Transverse colon (tissue), 4 donors: Measurements from ENCODE around the gene PTPRG. TPM values are rescaled to one million over a fixed set of nuclear protein-coding genes. Genes with fewer than 3 reads are reported as not detected.

Experiments used
- DNase-seq: peaks from one replicate; pipeline ENCODE4 v3.0.0-alpha.2; 2019
- H3K27ac ChIP-seq, 4 donors: fragments of 200-600 bp; sonication (generic); 2 replicates each; pipeline ENCODE4 v1.5.1; 2016 to 2018; ENCODE audit warnings: inconsistent platforms in 4 of 4
- H3K27me3 ChIP-seq: fragments of 200-600 bp; sonication (generic); 2 replicates; pipeline ENCODE4 v1.5.1; 2017; ENCODE audit warnings: inconsistent platforms
- H3K36me3 ChIP-seq, 4 donors: fragments of 200-600 bp; sonication (generic); 2 replicates each; pipeline ENCODE4 v1.5.1; 2017 to 2019; ENCODE audit warnings: inconsistent platforms in 4 of 4
- H3K4me1 ChIP-seq, 4 donors: fragments of 200-600 bp; sonication (generic); 2 replicates each; pipeline ENCODE4 v1.5.1; 2017 to 2020; ENCODE audit warnings: inconsistent platforms in 4 of 4
- H3K4me3 ChIP-seq, 4 donors: fragments of 200-600 bp; sonication (generic); 1 replicate in 1 of 4; 2 replicates in 3 of 4; pipeline versions ENCODE4 v1.5.1 to v1.6.1; 2017 to 2019; ENCODE audit warnings: inconsistent platforms in 4 of 4
- H3K9me3 ChIP-seq, 2 donors: fragments of 200-600 bp; sonication (generic); 2 replicates each; pipeline ENCODE4 v1.5.1; 2017 to 2019; ENCODE audit warnings: inconsistent platforms in 2 of 2
- CTCF ChIP-seq, 5 experiments: fragments of 200-600 bp in 3 of 5; fragments of 450-650 bp in 2 of 5; sonication (generic) in 3 of 5; IDR thresholded peaks; 1 replicate in 2 of 5; 2 replicates in 3 of 5; pipeline ENCODE4 v1.5.1; 2016 to 2017; ENCODE audit warnings: antibody characterized with exemption in 5 of 5, inconsistent platforms in 3 of 5, mild to moderate bottlenecking in 2 of 5, moderate library complexity in 1 of 5
- EP300 ChIP-seq: sonication (generic); formaldehyde crosslinking; IDR thresholded peaks from one replicate; pipeline ENCODE4 v1.6.1; 2017; ENCODE audit warnings: antibody characterized with exemption, low read depth
- POLR2A ChIP-seq: fragments of 450-650 bp; IDR thresholded peaks from one replicate; pipeline ENCODE4 v1.6.1; 2016; ENCODE audit warnings: antibody characterized with exemption, mild to moderate bottlenecking, moderate library complexity
- POLR2AphosphoS5 ChIP-seq, 3 donors: sonication (generic); formaldehyde crosslinking; IDR thresholded peaks; one replicate each; pipeline ENCODE4 v1.6.1; 2016; ENCODE audit warnings: antibody characterized with exemption in 3 of 3
- WGBS, 2 donors: methylation state at CpG; one replicate each; pipeline ENCODE4 v1.1.5; 2018; ENCODE audit warnings: low coverage in 1 of 2; 5-methylcytosine and 5-hydroxymethylcytosine counted together
- in situ Hi-C, 4 donors: fragments of 200-750 bp; cut with MboI; loops; one replicate each; pipeline versions ENCODE4 v1.15.0 to v1.15.1; 2017; ENCODE audit warnings: low sequenced_read_pairs in 3 of 4, low pct_ligation_motif_present in 1 of 4, low pct_unique_long_range_greater_than_20kb in 1 of 4
- intact Hi-C: fragments of 100-400 bp; cut with DNase I; formaldehyde crosslinking; loops from one replicate; pipeline ENCODE4 v1.15.1; 2023; ENCODE audit warnings: low total_unique reads
- total RNA-seq, 4 donors: library from RNA; depleted of rRNA; stranded (reverse); fragments of >200 nt; gene quantifications; one replicate each; pipeline ENCODE4 v1.1.0, GENCODE V29; 2016

PTPRG gene
- total RNA-seq, 4 donors from 2014 or later: 29.2 to 83.4 (median 41.6) TPM

- Histone ChIP-seq H3K9me3 (no peaks in the 10 kb centered on the region), H3K4me1 (no peaks in the 10 kb centered on the region), H3K4me3 (no peak overlapping the region), H3K27ac (no peak overlapping the region), H3K36me3 (no peaks in the 10 kb centered on the region), H3K27me3 (no peaks in the 10 kb centered on the region)
- in situ Hi-C loops: loop anchor here in 2 of 4 donors (25.0 kb wide), 1 partner anchor 617 kb away; the partner anchor contains the start of gene PTPRG (in 2 of the 2)
- no peak for DNase-seq
- intact Hi-C loops: no loop called here
- TF ChIP-seq POLR2AphosphoS5 (IDR thresholded peaks at IDR 0.05) (no peak), CTCF (IDR thresholded peaks at IDR 0.05) (no peak), EP300 (no peak), POLR2A (no peak)
- WGBS, 2 donors: 58 to 93% methylated on average over 3 to 8 of the region's 8 CpGs
Observed at GRCh38 chr3:62178739-62179600, 617.6 kb downstream of the PTPRG start.

GRCh38 chr3:62180514-62180913 is 619.1 kb downstream of the PTPRG start:
- in situ Hi-C loops (loop anchor here (10.0 to 25.0 kb wide), 4 partner anchors 316 to 618 kb away; partner anchors contain the start of gene PTPRG (in 4 of the 4)), intact Hi-C loops (no loop called here)
- H3K4me3 ChIP-seq: no peak overlapping the region
- no peaks in the 10 kb centered on the region for H3K27me3 ChIP-seq
- no peaks in the 10 kb centered on the region for H3K9me3 ChIP-seq
- H3K36me3 ChIP-seq: no peaks in the 10 kb centered on the region
- DNase-seq: no peak
- WGBS, 2 donors: 66 to 84% methylated on average over 5 of the region's 5 CpGs
- H3K27ac ChIP-seq: no peak overlapping the region
- no peaks in the 10 kb centered on the region for H3K4me1 ChIP-seq
- TF ChIP-seq EP300: no peak
- TF ChIP-seq POLR2AphosphoS5 (IDR thresholded peaks at IDR 0.05): no peak
- no peak for TF ChIP-seq CTCF (IDR thresholded peaks at IDR 0.05)
- no peak for TF ChIP-seq POLR2A

- 94% methylated on average over 8 of the region's 8 CpGs; no CpG with 5 or more reads in 1 of the 2 donors for WGBS, 2 donors
- no peaks in the 10 kb centered on the region for H3K9me3 ChIP-seq
- no peaks in the 10 kb centered on the region for H3K27me3 ChIP-seq
- no peak overlapping the region for H3K4me3 ChIP-seq
- H3K27ac ChIP-seq: no peak overlapping the region
- TF ChIP-seq POLR2AphosphoS5 (IDR thresholded peaks at IDR 0.05): no peak
- no peak for TF ChIP-seq CTCF (IDR thresholded peaks at IDR 0.05)
- TF ChIP-seq EP300: no peak
- TF ChIP-seq POLR2A: no peak
- no peaks in the 10 kb centered on the region for H3K4me1 ChIP-seq
- intact Hi-C loops: no loop called here
- H3K36me3 ChIP-seq: no peaks in the 10 kb centered on the region
- no peak for DNase-seq
- in situ Hi-C loops: loop anchor here (10.0 to 25.0 kb wide), 4 partner anchors 318 to 621 kb away; partner anchors contain the start of gene PTPRG (in 4 of the 4)
Observed at GRCh38 chr3:62183087-62183486, 621.7 kb downstream of the PTPRG start.

- no peak for TF ChIP-seq CTCF (IDR thresholded peaks at IDR 0.05)
- no peak for TF ChIP-seq EP300
- no peak for TF ChIP-seq POLR2AphosphoS5 (IDR thresholded peaks at IDR 0.05)
- TF ChIP-seq POLR2A: no peak
- Histone ChIP-seq H3K27me3 (no peaks in the 10 kb centered on the region), H3K36me3 (no peaks in the 10 kb centered on the region), H3K4me1 (no peaks in the 10 kb centered on the region), H3K27ac (no peak overlapping the region), H3K4me3 (no peak overlapping the region), H3K9me3 (no peaks in the 10 kb centered on the region)
- in situ Hi-C loops (loop anchor here (10.0 to 25.0 kb wide), 4 partner anchors 319 to 622 kb away; partner anchors contain the start of gene PTPRG (in 4 of the 4)), intact Hi-C loops (no loop called here)
- WGBS, 2 donors: 90 to 92% methylated on average over 2 to 10 of the region's 10 CpGs
- no peak for DNase-seq
Observed at GRCh38 chr3:62183969-62184368, 622.6 kb downstream of the PTPRG start.
